ENCODE results near the gene ARRB1.

DNA sequence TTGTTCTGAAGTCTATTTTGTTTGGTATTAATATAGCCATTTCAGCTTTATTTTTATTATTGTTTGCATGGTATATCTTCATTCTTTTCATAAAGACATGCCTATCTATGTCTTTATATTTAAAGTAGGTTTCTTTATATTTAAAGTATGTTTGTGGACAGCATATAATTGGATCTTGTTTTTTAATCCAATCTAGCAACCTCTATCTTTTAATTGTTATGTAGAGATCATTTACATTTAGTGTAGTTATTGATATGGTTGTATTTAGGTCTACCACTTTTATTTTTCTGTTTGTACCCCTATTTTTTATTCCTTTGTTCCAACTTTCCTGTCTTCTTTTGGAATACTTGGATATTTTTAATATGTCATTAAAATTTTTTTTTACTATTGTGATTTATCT, 97.1 kb downstream of the ARRB1 start:
- no peak for TF ChIP-seq CTCF (IDR thresholded peaks at IDR 0.05)
- no peak for TF ChIP-seq TCF7L2 (IDR thresholded peaks at IDR 0.05; ENCODE audit: low read depth, low read length)
